IMR-90 (cell line): ENCODE data around the gene PAPPA. TPM values are rescaled to one million over a fixed set of nuclear protein-coding genes. Genes with fewer than 3 reads are reported as not detected.

Source experiments
- ATAC-seq: fragments of 200-7000 bp; cut with Tn5 transposase; 2 replicates; pipeline ENCODE4 v1.9.1; 2020; ENCODE audit warnings: low read depth, mild to moderate bottlenecking, moderate library complexity
- BruUV-seq: library from RNA; stranded (reverse); fragments of 400-500 nt; replicated peaks from 2 replicates; lab custom pipeline; 2021; lab: Mats Ljungman, UMichigan
- CTCF ChIA-PET: fragments of 300-600 bp; formaldehyde crosslinking; extraction: SDS; loops from one replicate; lab custom pipeline; 2021; ENCODE audit warnings: antibody characterized with exemption; lab: Yijun Ruan, JAX
- POLR2A ChIA-PET: fragments of 300-600 bp; sonication (Branson Sonifier 250); formaldehyde crosslinking; loops from one replicate; lab custom pipeline; 2022; ENCODE audit warnings: antibody characterized with exemption; ENCODE audit not compliant: unreplicated experiment; lab: Charles Lee
- DNase-seq: peaks from one replicate; pipeline ENCODE4 v3.0.0; 2013
- H2AFZ ChIP-seq: replicated peaks from 2 replicates; pipeline ENCODE3; 2013; ENCODE audit warnings: low read length, mild to moderate bottlenecking; ENCODE audit not compliant: poor library complexity
- H2AK5ac ChIP-seq: 2 replicates; pipeline ENCODE4 v1.6.1; 2013; ENCODE audit warnings: low read depth, low read length, inconsistent platforms
- H2AK9ac ChIP-seq: replicated peaks from 2 replicates; pipeline ENCODE3; 2013; ENCODE audit warnings: mild to moderate bottlenecking, low read depth, low read length, moderate library complexity; ENCODE audit not compliant: poor library complexity
- H2BK120ac ChIP-seq: 2 replicates; pipeline ENCODE4 v1.6.1; 2013; ENCODE audit warnings: low read depth, low read length, inconsistent platforms
- H2BK15ac ChIP-seq: 3 replicates; pipeline ENCODE4 v1.6.1; 2013; ENCODE audit warnings: low read depth, low read length, inconsistent platforms
- H2BK20ac ChIP-seq: 2 replicates; pipeline ENCODE4 v1.6.1; 2013; ENCODE audit warnings: low read depth, mild to moderate bottlenecking, inconsistent platforms, low read length, moderate library complexity
- H2BK5ac ChIP-seq: 2 replicates; pipeline ENCODE4 v1.6.1; 2013; ENCODE audit warnings: mild to moderate bottlenecking, low read depth, low read length, inconsistent platforms; ENCODE audit not compliant: poor library complexity, severe bottlenecking
- H3K14ac ChIP-seq: replicated peaks from 2 replicates; pipeline ENCODE4 v1.6.1; 2013; ENCODE audit warnings: low read depth, low read length, inconsistent platforms
- H3K18ac ChIP-seq: 2 replicates; pipeline ENCODE4 v1.6.1; 2013; ENCODE audit warnings: low read depth, low read length, control low read depth
- H3K23ac ChIP-seq: 2 replicates; pipeline ENCODE4 v1.6.1; 2013; ENCODE audit warnings: low read depth, low read length, inconsistent platforms
- H3K27ac ChIP-seq: 2 replicates; pipeline ENCODE4 v1.5.1; 2013; ENCODE audit warnings: mild to moderate bottlenecking, control low read depth, low read length; ENCODE audit not compliant: insufficient read depth
- H3K27me3 ChIP-seq: 2 replicates; pipeline ENCODE4 v1.6.1; 2013; ENCODE audit warnings: low read length; ENCODE audit not compliant: control insufficient read depth, insufficient read depth
- H3K36me3 ChIP-seq: 2 replicates; pipeline ENCODE4 v1.6.1; 2013; ENCODE audit warnings: low read length, mixed read lengths; ENCODE audit not compliant: control insufficient read depth, insufficient read depth
- H3K4ac ChIP-seq: 2 replicates; pipeline ENCODE4 v1.6.1; 2013; ENCODE audit warnings: low read depth, low read length, inconsistent platforms
- H3K4me1 ChIP-seq: 2 replicates; pipeline ENCODE4 v1.6.1; 2013; ENCODE audit warnings: low read length, mixed read lengths; ENCODE audit not compliant: control insufficient read depth, insufficient read depth
- H3K4me2 ChIP-seq: 2 replicates; pipeline ENCODE4 v1.6.1; 2013; ENCODE audit warnings: low read depth, mild to moderate bottlenecking, control low read depth, low read length, moderate library complexity
- H3K4me3 ChIP-seq: 2 replicates; pipeline ENCODE4 v1.5.1; 2013; ENCODE audit warnings: low read depth, mild to moderate bottlenecking, control low read depth, low read length, moderate library complexity; ENCODE audit not compliant: insufficient read depth
- H3K56ac ChIP-seq: 2 replicates; pipeline ENCODE4 v1.6.1; 2013; ENCODE audit warnings: low read length, inconsistent platforms; ENCODE audit not compliant: insufficient read depth; ENCODE audit errors: extremely low read depth
- H3K79me1 ChIP-seq, 2 experiments: 2 replicates each; pipeline ENCODE4 v1.6.1; 2013; ENCODE audit warnings: low read length in 2 of 2, inconsistent platforms in 1 of 2, low read depth in 1 of 2
- H3K9ac ChIP-seq: 2 replicates; pipeline ENCODE4 v1.6.1; 2013; ENCODE audit warnings: low read depth, low read length, control low read depth
- H3K9me1 ChIP-seq: 2 replicates; pipeline ENCODE4 v1.6.1; 2013; ENCODE audit warnings: low read length, inconsistent platforms; ENCODE audit not compliant: insufficient read depth
- H3K9me3 ChIP-seq: 2 replicates; pipeline ENCODE4 v1.6.1; 2013; ENCODE audit warnings: low read length; ENCODE audit not compliant: control insufficient read depth, insufficient read depth
- H4K20me1 ChIP-seq: 2 replicates; pipeline ENCODE4 v1.6.1; 2013; ENCODE audit warnings: low read length, inconsistent platforms; ENCODE audit not compliant: insufficient read depth
- H4K5ac ChIP-seq: 2 replicates; pipeline ENCODE4 v1.6.1; 2013; ENCODE audit warnings: mild to moderate bottlenecking, low read depth, low read length, control low read depth
- H4K8ac ChIP-seq, 2 experiments: 2 replicates each; pipeline ENCODE4 v1.6.1; 2013; ENCODE audit warnings: low read depth in 2 of 2, low read length in 2 of 2, control low read depth in 1 of 2, inconsistent platforms in 1 of 2
- H4K91ac ChIP-seq: 2 replicates; pipeline ENCODE4 v1.6.1; 2013; ENCODE audit warnings: low read depth, low read length, inconsistent platforms; ENCODE audit not compliant: insufficient read depth
- CEBPB ChIP-seq: IDR thresholded peaks from 2 replicates; pipeline ENCODE4 v1.6.1; 2012; ENCODE audit warnings: low read depth, low read length, improper control_type of control experiment
- CHD1 ChIP-seq: IDR thresholded peaks from 2 replicates; pipeline ENCODE4 v1.6.1; 2012; ENCODE audit warnings: low read depth, low read length, improper control_type of control experiment
- ELK1 ChIP-seq: fragments of 150-350 bp; IDR thresholded peaks from 2 replicates; pipeline ENCODE4 v1.6.1; 2016; ENCODE audit warnings: low read depth, mild to moderate bottlenecking, low read length, moderate library complexity, borderline replicate concordance
- FOS ChIP-seq: fragments of 150-350 bp; IDR thresholded peaks from 2 replicates; pipeline ENCODE4 v1.6.1; 2016; ENCODE audit warnings: low read depth, low read length
- MAFK ChIP-seq: IDR thresholded peaks from 2 replicates; pipeline ENCODE4 v1.6.1; 2012; ENCODE audit warnings: low read depth, low read length, improper control_type of control experiment
- MXI1 ChIP-seq: IDR thresholded peaks from 2 replicates; pipeline ENCODE4 v1.6.1; 2012; ENCODE audit warnings: low read depth, mild to moderate bottlenecking, low read length, moderate library complexity, borderline replicate concordance
- RAD21 ChIP-seq: IDR thresholded peaks from 2 replicates; pipeline ENCODE4 v1.6.1; 2012; ENCODE audit warnings: low read length, improper control_type of control experiment
- RCOR1 ChIP-seq: IDR thresholded peaks from 2 replicates; pipeline ENCODE4 v1.6.1; 2012; ENCODE audit warnings: mild to moderate bottlenecking, low read length, improper control_type of control experiment; ENCODE audit not compliant: insufficient replicate concordance
- RFX5 ChIP-seq: IDR thresholded peaks from 2 replicates; pipeline ENCODE4 v1.8.0; 2012; ENCODE audit warnings: low read depth, mild to moderate bottlenecking, low read length, moderate library complexity
- USF2 ChIP-seq: fragments of 150-350 bp; IDR thresholded peaks from 2 replicates; pipeline ENCODE4 v1.6.1; 2017; ENCODE audit warnings: mild to moderate bottlenecking, antibody characterized with exemption, low read length, low read depth
- WGBS, 2 experiments: methylation state at CpG; one replicate each; pipeline versions ENCODE4 v1.1.5 to v1.1.7; 2013; ENCODE audit warnings: missing lambda C conversion rate in 2 of 2; ENCODE audit not compliant: insufficient read length in 1 of 2; ENCODE audit errors: extremely low coverage in 2 of 2; 5-methylcytosine and 5-hydroxymethylcytosine counted together
- dilution Hi-C: fragments of 300-500 bp; cut with HindIII; formaldehyde crosslinking; loops from one replicate; pipeline ENCODE4 v1.14.3; 2018; ENCODE audit warnings: low sequenced_read_pairs; ENCODE audit not compliant: unreplicated experiment
- in situ Hi-C: fragments of 300-500 bp; cut with MboI; formaldehyde crosslinking; loops from 3 replicates; pipeline ENCODE4 v1.14.3; 2019; ENCODE audit warnings: low sequenced_read_pairs, inconsistent platforms, mixed read lengths
- intact Hi-C: fragments of 100-400 bp; cut with micrococcal nuclease; formaldehyde crosslinking; loops from 2 replicates; pipeline ENCODE4 v1.10.0; 2022
- polyA plus RNA-seq, 3 experiments: library from polyadenylated mRNA; depleted of rRNA; stranded (reverse); fragments of >200 nt; gene quantifications; 2 replicates each; pipeline ENCODE4 v1.2.3, GENCODE V29; 2012; ENCODE audit warnings: low replicate concordance in 1 of 3
- total RNA-seq: library from RNA; depleted of rRNA; stranded (reverse); fragments of >200 nt; gene quantifications from 2 replicates; pipeline ENCODE4 v1.2.3, GENCODE V29; 2012

The PAPPA gene
- total and polyA plus RNA-seq, 2 of the 4 experiments (the other 2 are of a cell fraction) = 8.3 to 12.4 TPM

- in situ Hi-C loops = no loop called here
- Histone ChIP-seq H2BK5ac (no peak overlapping the region), H2AK9ac (no peak overlapping the region), H3K9ac (no peak overlapping the region), H2AK5ac (no peak overlapping the region), H3K4ac (no peak overlapping the region), H3K4me2 (no peak overlapping the region), H2BK20ac (no peak overlapping the region), H3K23ac (no peak overlapping the region), H2BK15ac (no peak overlapping the region), H3K36me3 (peaks cover 27% of the 10 kb centered on the region), H2BK120ac (no peak overlapping the region), H3K9me1 (peaks cover 6% of the 10 kb centered on the region), H4K8ac (no peak overlapping the region), H3K56ac (no peak overlapping the region), H3K14ac (no peak overlapping the region), H3K79me1 (0 out of 4 replicates have a peak, but pooled peaks cover 0 to 4% of the 10 kb centered on the region in 2 experiments), H3K27me3 (no peaks in the 10 kb centered on the region), H4K5ac (no peak overlapping the region), H3K18ac (no peak overlapping the region), H3K4me3 (no peak overlapping the region), H3K27ac (no peak overlapping the region), H3K4me1 (no peaks in the 10 kb centered on the region), H2AFZ (no peak overlapping the region), H3K9me3 (no peaks in the 10 kb centered on the region), H4K91ac (no peak overlapping the region), H4K20me1 (peaks cover 5% of the 10 kb centered on the region; the same call in 1 of the 2 replicates)
- no CpG with 5 or more reads among the region's 1 CpG for WGBS, 2 experiments
- POLR2A ChIA-PET = no interaction called here
- CTCF ChIA-PET = interaction anchor here (0.6 to 1.0 kb wide), 2 partner anchors 10 to 539 kb away, joined by 3 to 4 read pairs; no protein-coding TSS in a partner anchor
- intact Hi-C loops = no loop called here
- TF ChIP-seq ELK1 = no peak
- TF ChIP-seq FOS = no peak
- no peak for TF ChIP-seq USF2
- no peak for TF ChIP-seq RCOR1
- no peak for TF ChIP-seq CEBPB
- TF ChIP-seq RAD21 = no peak
- no peak for TF ChIP-seq RFX5
- no peak for TF ChIP-seq MAFK
- no peak for TF ChIP-seq MXI1
- TF ChIP-seq CHD1 = no peak
- ATAC-seq = no peak
- dilution Hi-C loops = no loop called here
- DNase-seq = no peak
- no TSS peak for BruUV-seq
Measured at GRCh38 chr9:116264361-116264760, 110.8 kb downstream of the PAPPA start.
